Heart left ventricle (tissue), 16 donors: Measurements from ENCODE around the gene TMEM209. TPM values are rescaled to one million over a fixed set of nuclear protein-coding genes. Genes with fewer than 3 reads are reported as not detected.
"Not testable (repeated sequence)": the region's sequence is repeated elsewhere in the genome, so short reads cannot be mapped to it uniquely, and the experiment has no call there.

Experiments
- ATAC-seq, 4 donors: fragments of 200-7000 bp; cut with Tn5 transposase; one replicate each; pipeline ENCODE4 v1.9.1; 2020 to 2022; ENCODE audit warnings: moderate library complexity in 4 of 4, mild to moderate bottlenecking in 3 of 4, moderate number of reproducible peaks in 1 of 4
- DNase-seq, 5 donors: peaks; one replicate each; pipeline ENCODE4 v3.0.0-alpha.2; 2020
- H3K27ac ChIP-seq, 12 donors: fragments of 200-600 bp; sonication (generic) in 4 of 12; one replicate each; pipeline versions ENCODE4 v1.5.0 to v1.8.0; 2016 to 2022; ENCODE audit warnings: mild to moderate bottlenecking in 2 of 12
- H3K27me3 ChIP-seq, 9 donors: fragments of 200-600 bp; sonication (generic) in 2 of 9; one replicate each; pipeline versions ENCODE4 v1.5.1 to v1.8.0; 2016 to 2022; ENCODE audit warnings: mild to moderate bottlenecking in 3 of 9
- H3K36me3 ChIP-seq, 9 donors: fragments of 200-600 bp; sonication (generic) in 2 of 9; one replicate each; pipeline versions ENCODE4 v1.5.0 to v1.8.0; 2018 to 2022; ENCODE audit warnings: mild to moderate bottlenecking in 2 of 9
- H3K4me1 ChIP-seq, 12 donors: fragments of 200-600 bp; sonication (generic) in 4 of 12; one replicate each; pipeline versions ENCODE4 v1.5.0 to v1.8.0; 2016 to 2022; ENCODE audit warnings: mild to moderate bottlenecking in 3 of 12
- H3K4me3 ChIP-seq, 12 donors: fragments of 200-600 bp; sonication (generic) in 4 of 12; one replicate each; pipeline versions ENCODE4 v1.5.0 to v1.8.0; 2017 to 2022; ENCODE audit warnings: mild to moderate bottlenecking in 9 of 12, moderate library complexity in 4 of 12
- H3K9me3 ChIP-seq, 12 donors: fragments of 200-600 bp; sonication (generic) in 4 of 12; one replicate each; pipeline versions ENCODE4 v1.5.0 to v1.8.0; 2016 to 2022; ENCODE audit warnings: mild to moderate bottlenecking in 1 of 12
- CTCF ChIP-seq, 12 donors: fragments of 200-600 bp; sonication (generic) in 4 of 12; IDR thresholded peaks; one replicate each; pipeline versions ENCODE4 v1.5.0 to v1.8.0; 2018 to 2022; ENCODE audit warnings: antibody characterized with exemption in 12 of 12, mild to moderate bottlenecking in 5 of 12
- POLR2A ChIP-seq, 2 donors: fragments of 450-650 bp; IDR thresholded peaks; one replicate each; pipeline ENCODE4 v1.6.1; 2017; ENCODE audit warnings: antibody characterized with exemption in 2 of 2, mild to moderate bottlenecking in 2 of 2, moderate library complexity in 2 of 2
- WGBS, 4 donors: extraction: QIAGEN DNeasy Blood & Tissue Kit in 2 of 4; methylation state at CpG; one replicate each; pipeline versions ENCODE4 v1.1.5 to v1.1.7; 2013 to 2018; 5-methylcytosine and 5-hydroxymethylcytosine counted together
- intact Hi-C, 10 donors: fragments of 100-400 bp; cut with DNase I; formaldehyde crosslinking; loops; one replicate each; pipeline versions ENCODE4 v1.11.1 to v1.14.2; 2022
- polyA plus RNA-seq, 2 donors: library from polyadenylated mRNA; stranded (reverse); fragments of 200-250 nt; gene quantifications; one replicate each; pipeline ENCODE4 v1.2.3, GENCODE V29; 2013
- total RNA-seq, 9 donors: library from RNA; depleted of rRNA in 2 of 9; stranded (reverse); fragments of >200 nt in 2 of 9; fragmentation: NEBNext Ultra II Directional in 3 of 9; extraction: Animal tissue kit (Norgen Biotek cat#: 25700) in 3 of 9; gene quantifications; one replicate each; pipeline versions ENCODE4 v1.1.0 to v1.2.4, GENCODE V29; 2016 to 2023
- donor health status: ischemic (EF 13 %, LVEDD 7.1; RV severe dilation, severe dysfunction).
- donor health status: healthy with polysubstance abuse.
- donor health status: DM: no; HTN: yes; CAD: no.
- donor health status: DM: no; HTN: no; CAD: no.
- donor health status: ischemic (EF 25% LVEDD 6.9; RV normal size, moderate dysfunction).
- donor health status: ischemic (EF 25% LVEDD 5.7; RV mildly dilated, moderate dysfunction).
- donor health status: healthy.
- donor health status: DM: yes; HTN: yes; CAD: no.
- donor health status: ischemic (EF 35%, LVEDD 5.7; RV mildly dilated, moderate dysfunction).
- donor health status: nonischemic (EF 11% LVEDD 7.7; RV severe dilation, severe dysfunction).
- donor health status: DM: yes; HTN: yes; CAD: no.
- donor health status: PGD.
- donor health status: ischemic (EF 29% LVEDD 5.4; RV normal size, mild dysfunction).
- donor health status: nonischemic (EF 23%, LVEDD 6.1; RV moderate dilation, normal function).

TMEM209 gene
- total and polyA plus RNA-seq, 11 donors, result 4.4 to 15.0 (median 8.9) TPM

- no peaks in the 10 kb centered on the region for H3K27me3 ChIP-seq
- H3K9me3 ChIP-seq, result no peaks in the 10 kb centered on the region
- TF ChIP-seq POLR2A (IDR thresholded peaks at IDR 0.05) (no peak), CTCF (IDR thresholded peaks at IDR 0.05) (no peak)
- H3K27ac ChIP-seq, result no peak overlapping the region
- no peak overlapping the region for H3K4me3 ChIP-seq
- no peak for DNase-seq
- WGBS, 4 donors, result 72 to 88% (median 80%) methylated on average over 4 of the region's 4 CpGs
- H3K4me1 ChIP-seq, result peaks cover 0 to 11% (median 5%) of the 10 kb centered on the region in 12 donors
- H3K36me3 ChIP-seq, result peaks cover 0 to 99% (median 88%) of the 10 kb centered on the region in 9 donors
- ATAC-seq, result no peak
- intact Hi-C loops, result loop anchor here in 1 of 10 donors (5.0 kb wide), 1 partner anchor 53 kb away; no protein-coding TSS in a partner anchor
Measured at GRCh38 chr7:130129011-130129411, 76.2 kb downstream of the TMEM209 start.

GRCh38 chr7:130127821-130128317 is 77.3 kb downstream of the TMEM209 start:
- peak overlapping the region in 1 of 12 donors; percentile 15 for H3K27ac ChIP-seq
- DNase-seq (no peak), ATAC-seq (no peak)
- H3K27me3 ChIP-seq, result no peaks in the 10 kb centered on the region
- H3K4me1 ChIP-seq, result peaks cover 0 to 11% (median 5%) of the 10 kb centered on the region in 12 donors
- H3K9me3 ChIP-seq, result no peaks in the 10 kb centered on the region
- TF ChIP-seq CTCF (IDR thresholded peaks at IDR 0.05) (no peak), POLR2A (IDR thresholded peaks at IDR 0.05) (no peak)
- peaks cover 0 to 99% (median 90%) of the 10 kb centered on the region in 9 donors for H3K36me3 ChIP-seq
- intact Hi-C loops, result loop anchor here in 1 of 10 donors (5.0 kb wide), 1 partner anchor 54 kb away; no protein-coding TSS in a partner anchor
- H3K4me3 ChIP-seq, result no peak overlapping the region
- WGBS, 4 donors, result 33 to 49% (median 38%) methylated on average over 1 of the region's 1 CpG

- Histone ChIP-seq H3K27ac (no peak overlapping the region), H3K27me3 (no peaks in the 10 kb centered on the region), H3K36me3 (peaks cover 0 to 99% (median 90%) of the 10 kb centered on the region in 9 donors), H3K4me1 (peaks cover 0 to 11% (median 5%) of the 10 kb centered on the region in 12 donors), H3K9me3 (no peaks in the 10 kb centered on the region), H3K4me3 (no peak overlapping the region)
- ATAC-seq (no peak), DNase-seq (no peak)
- intact Hi-C loops, result loop anchor here in 1 of 10 donors (5.0 kb wide), 1 partner anchor 55 kb away; no protein-coding TSS in a partner anchor
- 60 to 77% (median 75%) methylated on average over 2 of the region's 2 CpGs for WGBS, 4 donors
- TF ChIP-seq CTCF (IDR thresholded peaks at IDR 0.05) (no peak), POLR2A (IDR thresholded peaks at IDR 0.05) (no peak)
Measured at GRCh38 chr7:130127404-130127803, 77.8 kb downstream of the TMEM209 start.

GRCh38 chr7:130126840-130127239 is 78.4 kb downstream of the TMEM209 start:
- ATAC-seq, H3K9me3 ChIP-seq, H3K4me3 ChIP-seq, H3K27ac ChIP-seq, DNase-seq, H3K27me3 ChIP-seq: not testable (repeated sequence)
- H3K36me3 ChIP-seq, result peaks cover 0 to 99% (median 90%) of the 10 kb centered on the region in 9 donors
- peaks cover 0 to 11% (median 5%) of the 10 kb centered on the region in 12 donors for H3K4me1 ChIP-seq
- 97 to 100% (median 98%) methylated on average over 3 of the region's 3 CpGs for WGBS, 4 donors
- intact Hi-C loops, result loop anchor here in 1 of 10 donors (5.0 kb wide), 1 partner anchor 55 kb away; no protein-coding TSS in a partner anchor
